Measurements from ENCODE around the gene COG8. TPM values are rescaled to one million over a fixed set of nuclear protein-coding genes. Genes with fewer than 3 reads are reported as not detected.

Gene COG8
- total and polyA plus RNA-seq, 11 donors, result 13.3 to 43.0 (median 22.8) TPM

- 92 to 95% (median 95%) methylated on average over 29 to 30 of the region's 30 CpGs for WGBS, 4 donors
- peaks cover 5 to 97% (median 92%) of the 10 kb centered on the region in 9 donors for H3K36me3 ChIP-seq
- no peaks in the 10 kb centered on the region for H3K9me3 ChIP-seq
- H3K4me1 ChIP-seq, result peaks cover 0 to 18% (median 2%) of the 10 kb centered on the region in 12 donors
- DNase-seq, result no peak
- ATAC-seq, result no peak
- H3K27me3 ChIP-seq, result no peaks in the 10 kb centered on the region
- TF ChIP-seq POLR2A (IDR thresholded peaks at IDR 0.05) (no peak), CTCF (IDR thresholded peaks at IDR 0.05) (no peak)
- H3K27ac ChIP-seq, result no peak overlapping the region
- no peak overlapping the region for H3K4me3 ChIP-seq
- intact Hi-C loops (cut with DNase I), result no loop called here
Observed at GRCh38 chr16:69318177-69318910, 21.0 kb downstream of the COG8 start.

GRCh38 chr16:69316595-69317034 lies 22.7 kb downstream of the COG8 start:
- H3K27me3 ChIP-seq, result no peaks in the 10 kb centered on the region
- intact Hi-C loops (cut with DNase I), result no loop called here
- WGBS, 4 donors, result 89 to 94% (median 94%) methylated on average over 13 to 17 of the region's 17 CpGs
- no peak overlapping the region for H3K4me3 ChIP-seq
- DNase-seq (no peak), ATAC-seq (no peak)
- no peaks in the 10 kb centered on the region for H3K9me3 ChIP-seq
- no peak for TF ChIP-seq POLR2A (IDR thresholded peaks at IDR 0.05)
- TF ChIP-seq CTCF (IDR thresholded peaks at IDR 0.05), result no peak
- H3K36me3 ChIP-seq, result peaks cover 0 to 85% (median 76%) of the 10 kb centered on the region in 9 donors
- H3K4me1 ChIP-seq, result peaks cover 0 to 35% (median 18%) of the 10 kb centered on the region in 12 donors
- no peak overlapping the region for H3K27ac ChIP-seq

GRCh38 chr16:69315486-69316311 lies 23.7 kb downstream of the COG8 start:
- 84 to 90% (median 85%) methylated on average over 29 to 30 of the region's 30 CpGs for WGBS, 4 donors
- DNase-seq, result no peak
- peaks cover 0 to 76% (median 67%) of the 10 kb centered on the region in 9 donors for H3K36me3 ChIP-seq

More at GRCh38 chr16:69315486-69316311, 23.7 kb downstream of the COG8 start:
- no peak overlapping the region for H3K4me3 ChIP-seq
- no peaks in the 10 kb centered on the region for H3K27me3 ChIP-seq
- no peak overlapping the region for H3K27ac ChIP-seq
- intact Hi-C loops (cut with DNase I), result no loop called here
- TF ChIP-seq POLR2A (IDR thresholded peaks at IDR 0.05) (no peak), CTCF (IDR thresholded peaks at IDR 0.05) (no peak)
- H3K4me1 ChIP-seq, result peaks cover 0 to 37% (median 18%) of the 10 kb centered on the region in 12 donors
- H3K9me3 ChIP-seq, result no peaks in the 10 kb centered on the region
- ATAC-seq, result no peak
